Subcutaneous adipose tissue (tissue), 4 donors: ENCODE results near the gene KRTAP5-9. TPM values are rescaled to one million over a fixed set of nuclear protein-coding genes. Genes with fewer than 3 reads are reported as not detected.

Source experiments
- CTCF ChIP-seq: fragments of 450-650 bp; IDR thresholded peaks from one replicate; pipeline ENCODE4 v1.5.1; 2016; ENCODE audit warnings: low read depth, mild to moderate bottlenecking, control low read depth, antibody characterized with exemption, moderate library complexity
- total RNA-seq, 4 donors: library from RNA; depleted of rRNA; stranded (reverse); fragments of >200 nt; gene quantifications; one replicate each; pipeline ENCODE4 v1.1.0, GENCODE V29; 2016

Gene KRTAP5-9
- total RNA-seq, 4 donors from 2014 or later, result 0.75 to 1.0 TPM; not detected in 2

GRCh38 chr11:71572811-71573210 lies 24.6 kb downstream of the KRTAP5-9 start:
- TF ChIP-seq CTCF, result no peak

- TF ChIP-seq CTCF, result no peak
Measured at GRCh38 chr11:71574418-71574817, 26.2 kb downstream of the KRTAP5-9 start.

GRCh38 chr11:71575723-71576424 lies 27.7 kb downstream of the KRTAP5-9 start:
- TF ChIP-seq CTCF, result no peak

- no peak for TF ChIP-seq CTCF
Measured at GRCh38 chr11:71577469-71578004, 29.3 kb downstream of the KRTAP5-9 start.

- no peak for TF ChIP-seq CTCF
Measured at GRCh38 chr11:71580057-71581003, 32.1 kb downstream of the KRTAP5-9 start.

- no peak for TF ChIP-seq CTCF
Measured at GRCh38 chr11:71581826-71582225, 33.6 kb downstream of the KRTAP5-9 start.
